GM21723 (cell line): ENCODE measurements around the gene UEVLD.
"Not testable (repeated sequence)": the region's sequence is repeated elsewhere in the genome, so short reads cannot be mapped to it uniquely, and the experiment has no call there.

Experiments used
- ATAC-seq: cut with Tn5 transposase; IDR thresholded peaks from one replicate; pipeline ENCODE4 v1.9.1; 2021; ENCODE audit warnings: mild to moderate bottlenecking, moderate library complexity; ENCODE audit not compliant: unreplicated experiment

UEVLD gene

GRCh38 chr11:18588297-18589252 lies at the start of gene UEVLD:
Gene UEVLD (minus strand): TSS chr11:18588734. CDS start chr11:18588654, 80 bp downstream.
- peak; percentile 77 for ATAC-seq

GRCh38 chr11:18634140-18635032 lies 45.9 kb upstream of the UEVLD start, which contains the start of gene SPTY2D1:
Gene SPTY2D1 (minus strand): TSS chr11:18634342. CDS start chr11:18634257, 85 bp downstream.
- ATAC-seq = peak; percentile 95

GRCh38 chr11:18633256-18634139 lies 45.0 kb upstream of the UEVLD start:
- peak; percentile 51 for ATAC-seq

- ATAC-seq = no peak
Measured at GRCh38 chr11:18632841-18633240, 44.3 kb upstream of the UEVLD start.

- ATAC-seq = no peak
Measured at GRCh38 chr11:18624161-18624560, 35.6 kb upstream of the UEVLD start.

GRCh38 chr11:18623707-18624106 lies 35.2 kb upstream of the UEVLD start:
- ATAC-seq = no peak

- ATAC-seq = no peak
Measured at GRCh38 chr11:18618342-18619025, 29.9 kb upstream of the UEVLD start.

GRCh38 chr11:18617688-18618341 lies 29.3 kb upstream of the UEVLD start:
- ATAC-seq = peak; percentile 41

- peak; percentile 91 for ATAC-seq
Measured at GRCh38 chr11:18615628-18616392, 27.3 kb upstream of the UEVLD start.

- no peak for ATAC-seq
Measured at GRCh38 chr11:18614667-18615066, 26.1 kb upstream of the UEVLD start.

- ATAC-seq = no peak
Measured at GRCh38 chr11:18612394-18612793, 23.9 kb upstream of the UEVLD start.

- ATAC-seq = no peak
Measured at GRCh38 chr11:18611196-18611595, 22.7 kb upstream of the UEVLD start.

- no peak for ATAC-seq
Measured at GRCh38 chr11:18608376-18608775, 19.8 kb upstream of the UEVLD start.

- ATAC-seq = no peak
Measured at GRCh38 chr11:18600915-18601569, 12.5 kb upstream of the UEVLD start.

- ATAC-seq = no peak
Measured at GRCh38 chr11:18599739-18600230, 11.3 kb upstream of the UEVLD start, which contains the start of gene MISFA. Gene MISFA (plus strand): TSS chr11:18599789. CDS start chr11:18599929, 140 bp downstream.

GRCh38 chr11:18594999-18595749 lies 6.6 kb upstream of the UEVLD start:
- ATAC-seq = no peak

GRCh38 chr11:18594088-18594487 lies 5.6 kb upstream of the UEVLD start:
- not testable (repeated sequence) for ATAC-seq
